H1 (cell line): ENCODE data around the gene TGFB2. TPM values are rescaled to one million over a fixed set of nuclear protein-coding genes. Genes with fewer than 3 reads are reported as not detected.

ENCODE experiments used
- CTCF ChIA-PET: fragments of 300-600 bp; sonication (Branson Sonifier 250); formaldehyde crosslinking; loops from one replicate; lab custom pipeline; 2021; ENCODE audit not compliant: partially characterized antibody; lab: Charles Lee
- POLR2A ChIA-PET: fragments of 300-600 bp; sonication (Branson Sonifier 250); formaldehyde crosslinking; loops from one replicate; lab custom pipeline; 2021; ENCODE audit warnings: inconsistent platforms; ENCODE audit not compliant: partially characterized antibody; lab: Charles Lee
- DNase-seq, 2 experiments: peaks; one replicate each; pipeline versions ENCODE4 v3.0.0 to v3.0.0-alpha.2; 2010 to 2022; ENCODE audit warnings: low spot score in 2 of 2, low read depth in 1 of 2, mixed read lengths in 1 of 2
- FAIRE-seq: peaks from 2 replicates; lab custom pipeline; 2011; peaks lifted over from hg19 to GRCh38; lab: Jason Lieb, UNC
- H2AFZ ChIP-seq: 2 replicates; pipeline ENCODE4 v1.8.1; 2012; ENCODE audit warnings: low read length, inconsistent platforms
- H2AK5ac ChIP-seq: 2 replicates; pipeline ENCODE4 v1.6.1; 2013; ENCODE audit warnings: low read depth, low read length
- H2BK120ac ChIP-seq: replicated peaks from 2 replicates; pipeline ENCODE3; 2013; ENCODE audit warnings: low read depth, low read length, inconsistent platforms
- H2BK12ac ChIP-seq: 2 replicates; pipeline ENCODE4 v1.6.1; 2013; ENCODE audit warnings: low read depth, low read length
- H2BK15ac ChIP-seq: 2 replicates; pipeline ENCODE4 v1.6.1; 2013; ENCODE audit warnings: low read length
- H2BK20ac ChIP-seq: 2 replicates; pipeline ENCODE4 v1.6.1; 2013; ENCODE audit warnings: low read length
- H2BK5ac ChIP-seq: 2 replicates; pipeline ENCODE4 v1.6.1; 2013; ENCODE audit warnings: low read depth, low read length
- H3K14ac ChIP-seq: 2 replicates; pipeline ENCODE4 v1.6.1; 2013; ENCODE audit warnings: inconsistent platforms; ENCODE audit not compliant: insufficient read length
- H3K18ac ChIP-seq: 2 replicates; pipeline ENCODE4 v1.6.1; 2013; ENCODE audit warnings: low read length; ENCODE audit errors: extremely low read depth
- H3K23ac ChIP-seq: 2 replicates; pipeline ENCODE4 v1.6.1; 2013; ENCODE audit warnings: inconsistent platforms; ENCODE audit not compliant: insufficient read length
- H3K23me2 ChIP-seq: 2 replicates; pipeline ENCODE4 v1.6.1; 2013; ENCODE audit warnings: low read depth, low read length
- H3K27ac ChIP-seq: 2 replicates; pipeline ENCODE4 v1.6.1; 2011; ENCODE audit warnings: low read depth, low read length, inconsistent platforms
- H3K27me3 ChIP-seq, 4 experiments: replicated peaks in 1 of 4; 1 replicate in 1 of 4; 2 replicates in 3 of 4; pipeline versions ENCODE4 v1.6.1 to v1.8.1; 2011 to 2013; ENCODE audit warnings: low read length in 3 of 4, mild to moderate bottlenecking in 3 of 4, inconsistent platforms in 2 of 4, mixed read lengths in 2 of 4, moderate library complexity in 1 of 4; ENCODE audit not compliant: control insufficient read depth in 3 of 4, insufficient read depth in 3 of 4; ENCODE audit errors: extremely low read depth in 1 of 4
- H3K36me3 ChIP-seq, 4 experiments: 2 replicates each; pipeline versions ENCODE4 v1.6.1 to v1.8.1; 2011 to 2013; ENCODE audit warnings: mild to moderate bottlenecking in 4 of 4, low read length in 3 of 4, moderate library complexity in 2 of 4, control low read depth in 1 of 4, inconsistent platforms in 1 of 4; ENCODE audit not compliant: insufficient read depth in 4 of 4, control insufficient read depth in 2 of 4
- H3K4ac ChIP-seq: replicated peaks from 2 replicates; pipeline ENCODE3; 2013; ENCODE audit warnings: low read length, low read depth, mixed read lengths, inconsistent platforms; ENCODE audit not compliant: insufficient read length
- H3K4me1 ChIP-seq, 4 experiments: replicated peaks in 1 of 4; 1 replicate in 1 of 4; 2 replicates in 3 of 4; pipeline versions ENCODE4 v1.6.1 to v1.8.1; 2011 to 2013; ENCODE audit warnings: low read length in 3 of 4, inconsistent platforms in 2 of 4, mixed read lengths in 1 of 4; ENCODE audit not compliant: insufficient read depth in 4 of 4, control insufficient read depth in 3 of 4
- H3K4me2 ChIP-seq, 2 experiments: 2 replicates each; pipeline versions ENCODE4 v1.6.1 to v1.8.1; 2011 to 2013; ENCODE audit warnings: low read depth in 2 of 2, low read length in 2 of 2, control low read depth in 1 of 2, inconsistent platforms in 1 of 2, mild to moderate bottlenecking in 1 of 2; ENCODE audit not compliant: insufficient read depth in 1 of 2
- H3K4me3 ChIP-seq, 4 experiments: fragments of 200-600, 300-600 bp in 1 of 4; sonication (generic), shearing (Covaris generic), sonication (Bioruptor Twin) in 1 of 4; 2 replicates each; pipeline versions ENCODE4 v1.5.1 to v1.8.1; 2011 to 2016; ENCODE audit warnings: low read length in 4 of 4, low read depth in 3 of 4, control low read depth in 2 of 4, inconsistent platforms in 2 of 4, mild to moderate bottlenecking in 2 of 4, mixed read lengths in 1 of 4, moderate library complexity in 1 of 4; ENCODE audit not compliant: insufficient read depth in 2 of 4; ENCODE audit errors: extremely low read depth in 1 of 4
- H3K56ac ChIP-seq: replicated peaks from 2 replicates; pipeline ENCODE3; 2013; ENCODE audit warnings: low read depth, mild to moderate bottlenecking, mixed read lengths, low read length, inconsistent platforms; ENCODE audit not compliant: insufficient read length
- H3K79me1 ChIP-seq: 2 replicates; pipeline ENCODE4 v1.6.1; 2013; ENCODE audit warnings: low read depth, low read length, control low read depth
- H3K79me2 ChIP-seq, 2 experiments: 2 replicates each; pipeline versions ENCODE4 v1.6.1 to v1.8.1; 2012 to 2013; ENCODE audit warnings: low read length in 2 of 2, mild to moderate bottlenecking in 2 of 2, inconsistent platforms in 1 of 2; ENCODE audit not compliant: insufficient read depth in 2 of 2, control insufficient read depth in 1 of 2
- H3K9ac ChIP-seq, 4 experiments: replicated peaks in 1 of 4; 1 replicate in 1 of 4; 2 replicates in 3 of 4; pipeline versions ENCODE4 v1.6.1 to v1.8.1; 2011 to 2013; ENCODE audit warnings: low read depth in 3 of 4, low read length in 3 of 4, control low read depth in 2 of 4, mild to moderate bottlenecking in 2 of 4, moderate library complexity in 2 of 4, inconsistent platforms in 1 of 4; ENCODE audit errors: extremely low read depth in 1 of 4
- H3K9me3 ChIP-seq, 2 experiments: 2 replicates each; pipeline versions ENCODE4 v1.6.1 to v1.8.1; 2012 to 2013; ENCODE audit warnings: mild to moderate bottlenecking in 2 of 2, moderate library complexity in 2 of 2, control low read depth in 1 of 2, inconsistent platforms in 1 of 2, low read depth in 1 of 2, low read length in 1 of 2, mixed read lengths in 1 of 2; ENCODE audit not compliant: insufficient read depth in 2 of 2
- H4K20me1 ChIP-seq, 2 experiments: replicated peaks in 1 of 2; 2 replicates each; pipeline versions ENCODE3 to v1.8.1; 2011 to 2013; ENCODE audit warnings: inconsistent platforms in 2 of 2, low read length in 2 of 2, mild to moderate bottlenecking in 1 of 2; ENCODE audit not compliant: insufficient read depth in 2 of 2, control insufficient read depth in 1 of 2
- H4K5ac ChIP-seq: 2 replicates; pipeline ENCODE4 v1.6.1; 2013; ENCODE audit warnings: low read length, low read depth, mixed read lengths, inconsistent platforms; ENCODE audit not compliant: insufficient read length
- H4K8ac ChIP-seq: 2 replicates; pipeline ENCODE4 v1.8.0; 2013; ENCODE audit warnings: mild to moderate bottlenecking, moderate library complexity, low read length, inconsistent platforms; ENCODE audit not compliant: insufficient read depth; ENCODE audit errors: extremely low read depth
- H4K91ac ChIP-seq: replicated peaks from 2 replicates; pipeline ENCODE3; 2013; ENCODE audit warnings: low read length, mixed read lengths, inconsistent platforms; ENCODE audit not compliant: insufficient read length
- ATF2 ChIP-seq: IDR thresholded peaks from 2 replicates; pipeline ENCODE4 v1.6.1; 2012; ENCODE audit warnings: low read length, inconsistent platforms
- CEBPB ChIP-seq: IDR thresholded peaks from 2 replicates; pipeline ENCODE4 v1.6.1; 2012; ENCODE audit warnings: low read depth, low read length
- CHD1 ChIP-seq: IDR thresholded peaks from 2 replicates; pipeline ENCODE4 v1.6.1; 2012; ENCODE audit warnings: low read depth, low read length, improper control_type of control experiment
- MAX ChIP-seq: IDR thresholded peaks from 2 replicates; pipeline ENCODE4 v1.6.1; 2012; ENCODE audit warnings: inconsistent platforms
- NRF1 ChIP-seq: IDR thresholded peaks from 2 replicates; pipeline ENCODE4 v1.6.1; 2011; ENCODE audit warnings: mild to moderate bottlenecking, low read depth, low read length, improper control_type of control experiment
- PHF8 ChIP-seq: fragments of 200-600 bp; sonication (generic); conservative IDR thresholded peaks from 2 replicates; pipeline ENCODE4 v1.7.1; 2012; ENCODE audit warnings: low read depth, mild to moderate bottlenecking, inconsistent platforms, low read length, moderate library complexity
- POLR2A ChIP-seq, 2 experiments: IDR thresholded peaks; 1 replicate in 1 of 2; 2 replicates in 1 of 2; pipeline ENCODE4 v1.6.1; 2011; ENCODE audit warnings: low read depth in 2 of 2, low read length in 2 of 2, mild to moderate bottlenecking in 2 of 2; ENCODE audit errors: control extremely low read depth in 1 of 2
- SAP30 ChIP-seq: fragments of 300-600 bp; sonication (generic); IDR thresholded peaks from 2 replicates; pipeline ENCODE4 v1.7.1; 2012; ENCODE audit warnings: low read length, moderate library complexity, mild to moderate bottlenecking, inconsistent platforms; ENCODE audit not compliant: insufficient read depth, insufficient replicate concordance
- SRF ChIP-seq: IDR thresholded peaks from 2 replicates; pipeline ENCODE4 v1.6.1; 2011; ENCODE audit warnings: mild to moderate bottlenecking, low read depth, low read length, moderate library complexity
- TBP ChIP-seq: IDR thresholded peaks from 2 replicates; pipeline ENCODE4 v1.6.1; 2011; ENCODE audit warnings: low read depth, low read length, improper control_type of control experiment
- TEAD4 ChIP-seq: IDR thresholded peaks from 2 replicates; pipeline ENCODE4 v1.6.1; 2012; ENCODE audit warnings: low read depth, low read length, inconsistent platforms, mixed read lengths
- WGBS, 2 experiments: shearing (Covaris generic) in 1 of 2; methylation state at CpG; one replicate each; pipeline versions ENCODE4 v1.1.6 to v1.1.7; 2013 to 2015; ENCODE audit warnings: low lambda C conversion rate in 2 of 2, mixed read lengths in 2 of 2, inconsistent platforms in 1 of 2, low coverage in 1 of 2, missing lambda C conversion rate in 1 of 2; ENCODE audit not compliant: insufficient replicate concordance in 2 of 2, insufficient coverage in 1 of 2, insufficient read length in 1 of 2; ENCODE audit errors: extremely low coverage in 1 of 2, missing lambda C conversion rate in 1 of 2; 5-methylcytosine and 5-hydroxymethylcytosine counted together
- polyA plus RNA-seq, 7 experiments: library from polyadenylated mRNA; depleted of rRNA in 3 of 7; stranded (reverse) in 5 of 7; unstranded in 2 of 7; fragments of >200 nt in 5 of 7; fragments of 200-250 nt in 2 of 7; gene quantifications; 1 replicate in 5 of 7; 2 replicates in 1 of 7; 4 replicates in 1 of 7; pipeline versions ENCODE4 v1.2.1 to v1.2.3, GENCODE V29; 2011 to 2013; ENCODE audit warnings: missing spikeins in 2 of 7, mixed read lengths in 2 of 7
- total RNA-seq: library from RNA; stranded (reverse); fragmentation: NEBNext Ultra II Directional; extraction: Animal tissue kit (Norgen Biotek cat#: 25700); gene quantifications from 2 replicates; pipeline ENCODE4 v1.2.1, GENCODE V29; 2021
- TF ChIP-seq, protein P1 (sequence below): IDR thresholded peaks from 2 replicates; pipeline ENCODE4 v1.6.1; 2011; ENCODE audit warnings: low read length, improper control_type of control experiment

Gene TGFB2
- total and polyA plus RNA-seq, 2 of the 8 experiments (the other 6 are each of a cell fraction or from before 2014, with no cell fraction given) = 0.26 to 0.84 TPM

GRCh38 chr1:218336328-218336727 lies 8.8 kb upstream of the TGFB2 start:
- no peak overlapping the region for H2BK12ac ChIP-seq
- no peaks in the 10 kb centered on the region for H3K23me2 ChIP-seq
- H3K9me3 ChIP-seq = no peaks in the 10 kb centered on the region
- no peak overlapping the region for H2BK15ac ChIP-seq
- H3K4me3 ChIP-seq = no peak overlapping the region
- no peak overlapping the region for H3K18ac ChIP-seq
- H3K27me3 ChIP-seq = no peaks in the 10 kb centered on the region
- 89% methylated on average over 2 of the region's 2 CpGs; no CpG with 5 or more reads in 1 of the 2 experiments for WGBS, 2 experiments
- H4K8ac ChIP-seq = no peak overlapping the region
- H2AFZ ChIP-seq = no peak overlapping the region
- no peak overlapping the region for H3K14ac ChIP-seq
- H3K36me3 ChIP-seq = peaks cover 0 to 3% (median 0%) of the 10 kb centered on the region in 4 experiments; a peak in 2 of 8 replicates
- no peaks in the 10 kb centered on the region for H3K79me2 ChIP-seq
- no peak overlapping the region for H3K27ac ChIP-seq
- H3K4me1 ChIP-seq = no peaks in the 10 kb centered on the region
- H3K79me1 ChIP-seq = no peaks in the 10 kb centered on the region
- DNase-seq (no peak), FAIRE-seq (no peak)
- ChIA-PET POLR2A (interaction anchor here (2.8 kb wide), 1 partner anchor 9 kb away, joined by 10 read pairs; the partner anchor contains the start of gene TGFB2), CTCF (interaction anchor here (1.0 kb wide), 1 partner anchor 77 kb away, joined by 3 read pairs; no protein-coding TSS in a partner anchor)
- H3K23ac ChIP-seq = no peak overlapping the region
- no peak overlapping the region for H4K91ac ChIP-seq
- H4K20me1 ChIP-seq = no peaks in the 10 kb centered on the region
- H2BK120ac ChIP-seq = no peak overlapping the region
- H3K56ac ChIP-seq = no peak overlapping the region
- no peak overlapping the region for H2BK5ac ChIP-seq
- H3K4me2 ChIP-seq = no peak overlapping the region
- H3K9ac ChIP-seq = no peak overlapping the region
- no peak overlapping the region for H3K4ac ChIP-seq
- H2AK5ac ChIP-seq = no peak overlapping the region
- TF ChIP-seq POLR2A (IDR thresholded peaks at IDR 0.05; ENCODE audit: control extremely low read depth in 1 of 2, low read depth in 2 of 2, low read length in 2 of 2) (no peak), CEBPB (no peak), SRF (no peak), SAP30 (no peak), TEAD4 (no peak), ATF2 (no peak), NRF1 (no peak), CHD1 (no peak), PHF8 (no peak), TBP (no peak), MAX (no peak)
- TF ChIP-seq, protein P1, sequence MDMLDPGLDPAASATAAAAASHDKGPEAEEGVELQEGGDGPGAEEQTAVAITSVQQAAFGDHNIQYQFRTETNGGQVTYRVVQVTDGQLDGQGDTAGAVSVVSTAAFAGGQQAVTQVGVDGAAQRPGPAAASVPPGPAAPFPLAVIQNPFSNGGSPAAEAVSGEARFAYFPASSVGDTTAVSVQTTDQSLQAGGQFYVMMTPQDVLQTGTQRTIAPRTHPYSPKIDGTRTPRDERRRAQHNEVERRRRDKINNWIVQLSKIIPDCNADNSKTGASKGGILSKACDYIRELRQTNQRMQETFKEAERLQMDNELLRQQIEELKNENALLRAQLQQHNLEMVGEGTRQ = no peak
- no peak overlapping the region for H4K5ac ChIP-seq
- H2BK20ac ChIP-seq = no peak overlapping the region
